ENCODE measurements around the gene MPZL2. TPM values are rescaled to one million over a fixed set of nuclear protein-coding genes. Genes with fewer than 3 reads are reported as not detected.

The MPZL2 gene
- total RNA-seq, 1 donor: not detected

DNA sequence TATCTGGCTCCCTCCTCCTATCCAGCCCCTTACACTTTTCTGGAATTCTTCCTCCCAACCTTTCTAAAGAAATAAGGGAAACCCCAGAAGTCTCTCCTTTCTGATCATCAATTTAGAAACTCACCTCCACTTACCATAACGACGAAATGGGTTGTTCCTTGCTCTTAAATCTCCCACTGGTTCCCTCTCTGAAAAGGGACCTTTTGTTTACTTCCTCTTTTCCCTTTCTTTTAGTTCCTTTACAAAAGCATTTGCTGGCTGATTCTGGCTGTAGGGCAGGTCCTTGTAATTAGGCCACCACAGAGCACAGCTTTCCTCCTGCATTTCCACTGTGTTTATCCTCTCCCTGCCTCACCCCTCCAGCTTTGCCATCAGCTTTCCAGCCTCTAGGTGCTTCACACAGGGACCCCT lies 51.3 kb downstream of the MPZL2 start:
- no peak for DNase-seq (ENCODE audit: insufficient read length, low spot score, missing footprints)
- H3K27me3 ChIP-seq (ENCODE audit: insufficient read depth, low read length): peaks cover 53% of the 10 kb centered on the region

DNA sequence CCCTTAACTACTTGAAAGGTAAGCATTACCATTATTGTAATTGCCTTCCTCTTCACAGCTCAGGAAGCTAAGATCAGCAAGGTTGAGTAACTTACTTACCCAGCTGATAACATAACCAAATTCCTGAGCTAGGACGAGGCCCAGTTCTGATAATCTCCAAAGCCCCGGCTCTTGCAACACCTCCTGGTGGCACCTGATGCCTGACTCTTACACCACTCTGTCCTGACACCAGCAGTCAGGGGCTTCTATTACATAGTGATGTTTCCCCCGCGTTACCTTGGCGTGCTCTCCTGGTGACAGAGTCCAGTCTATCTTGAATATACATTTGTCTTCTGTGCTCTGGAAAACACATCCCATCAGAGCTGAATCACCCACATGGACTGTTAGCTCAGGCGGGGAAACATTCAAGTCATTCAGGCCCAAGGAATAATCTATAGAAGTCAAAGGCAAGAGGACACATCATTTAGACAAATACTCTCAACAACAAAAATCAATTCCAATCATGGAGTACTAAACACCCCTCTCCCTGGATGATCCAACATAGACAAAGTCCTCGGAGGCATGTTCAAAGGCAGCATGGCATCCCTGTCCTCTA lies 51.9 kb downstream of the MPZL2 start:
- Histone ChIP-seq H2AFZ (ENCODE audit: low read length) (no peak overlapping the region), H3K9me3 (ENCODE audit: low read depth, low read length) (no peaks in the 10 kb centered on the region), H3K4me3 (ENCODE audit: insufficient read depth, low read length) (no peak overlapping the region), H3K36me3 (ENCODE audit: insufficient read depth, low read length) (no peaks in the 10 kb centered on the region), H4K20me1 (ENCODE audit: insufficient read depth, low read length) (no peaks in the 10 kb centered on the region), H3K4me1 (ENCODE audit: insufficient read depth, low read length) (no peaks in the 10 kb centered on the region), H3K27ac (ENCODE audit: low read depth, low read length) (no peak overlapping the region), H3K4me2 (ENCODE audit: insufficient read depth, low read length) (no peak overlapping the region), H3K27me3 (ENCODE audit: insufficient read depth, low read length) (peaks cover 53% of the 10 kb centered on the region), H3K79me2 (ENCODE audit: insufficient read depth, low read length) (no peaks in the 10 kb centered on the region)
- no peak for DNase-seq (ENCODE audit: insufficient read length, low spot score, missing footprints)
- no peak for TF ChIP-seq CTCF (IDR thresholded peaks at IDR 0.05; ENCODE audit: extremely low read depth, low read depth, low read length)

More for the DNA sequence above, 51.3 kb downstream of the MPZL2 start:
- no peak overlapping the region for H3K4me3 ChIP-seq (ENCODE audit: insufficient read depth, low read length)
- H3K9me3 ChIP-seq (ENCODE audit: low read depth, low read length): no peaks in the 10 kb centered on the region
- no peak overlapping the region for H3K27ac ChIP-seq (ENCODE audit: low read depth, low read length)
- no peaks in the 10 kb centered on the region for H4K20me1 ChIP-seq (ENCODE audit: insufficient read depth, low read length)
- no peaks in the 10 kb centered on the region for H3K79me2 ChIP-seq (ENCODE audit: insufficient read depth, low read length)
- no peak for TF ChIP-seq CTCF (IDR thresholded peaks at IDR 0.05; ENCODE audit: extremely low read depth, low read depth, low read length)
- H3K4me2 ChIP-seq (ENCODE audit: insufficient read depth, low read length): no peak overlapping the region
- no peak overlapping the region for H2AFZ ChIP-seq (ENCODE audit: low read length)
- no peaks in the 10 kb centered on the region for H3K36me3 ChIP-seq (ENCODE audit: insufficient read depth, low read length)
- H3K4me1 ChIP-seq (ENCODE audit: insufficient read depth, low read length): no peaks in the 10 kb centered on the region

GRCh38 chr11:118211006-118211405 lies 53.1 kb downstream of the MPZL2 start:
- Histone ChIP-seq H3K27ac (ENCODE audit: low read depth, low read length) (no peak overlapping the region), H2AFZ (ENCODE audit: low read length) (no peak overlapping the region), H4K20me1 (ENCODE audit: insufficient read depth, low read length) (no peaks in the 10 kb centered on the region), H3K79me2 (ENCODE audit: insufficient read depth, low read length) (no peaks in the 10 kb centered on the region), H3K4me2 (ENCODE audit: insufficient read depth, low read length) (peak overlapping the region; percentile 32), H3K27me3 (ENCODE audit: insufficient read depth, low read length) (peaks cover 49% of the 10 kb centered on the region), H3K36me3 (ENCODE audit: insufficient read depth, low read length) (no peaks in the 10 kb centered on the region), H3K4me3 (ENCODE audit: insufficient read depth, low read length) (no peak overlapping the region), H3K9me3 (ENCODE audit: low read depth, low read length) (no peaks in the 10 kb centered on the region), H3K4me1 (ENCODE audit: insufficient read depth, low read length) (no peaks in the 10 kb centered on the region)
- no peak for DNase-seq (ENCODE audit: insufficient read length, low spot score, missing footprints)
- TF ChIP-seq CTCF (IDR thresholded peaks at IDR 0.05; ENCODE audit: extremely low read depth, low read depth, low read length): no peak

DNA sequence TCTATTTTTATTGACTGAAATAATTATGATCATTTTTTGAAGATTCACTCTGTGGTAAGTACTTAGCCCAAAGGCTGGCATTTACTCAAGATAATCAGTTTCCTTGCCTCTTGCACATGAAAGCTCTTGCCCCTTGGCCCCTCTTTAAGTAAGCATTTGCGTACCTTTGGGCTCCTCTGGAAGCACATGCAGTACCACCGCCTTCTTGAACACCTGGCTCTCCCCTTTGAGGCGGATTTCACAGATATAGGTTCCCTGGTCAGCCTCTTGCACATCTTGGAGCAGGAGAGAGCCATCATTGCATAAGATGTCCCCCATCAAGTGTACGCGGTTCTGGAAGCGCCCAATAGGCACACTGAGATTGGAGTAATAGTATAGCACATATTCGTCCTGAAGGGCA lies 53.8 kb downstream of the MPZL2 start:
- no peak overlapping the region for H3K4me2 ChIP-seq (ENCODE audit: insufficient read depth, low read length)

More for the DNA sequence above, 53.8 kb downstream of the MPZL2 start:
- Histone ChIP-seq H2AFZ (ENCODE audit: low read length) (no peak overlapping the region), H3K4me3 (ENCODE audit: insufficient read depth, low read length) (no peak overlapping the region), H3K4me1 (ENCODE audit: insufficient read depth, low read length) (no peaks in the 10 kb centered on the region), H3K27ac (ENCODE audit: low read depth, low read length) (no peak overlapping the region), H3K79me2 (ENCODE audit: insufficient read depth, low read length) (no peaks in the 10 kb centered on the region), H3K27me3 (ENCODE audit: insufficient read depth, low read length) (peaks cover 47% of the 10 kb centered on the region), H4K20me1 (ENCODE audit: insufficient read depth, low read length) (no peaks in the 10 kb centered on the region), H3K36me3 (ENCODE audit: insufficient read depth, low read length) (no peaks in the 10 kb centered on the region), H3K9me3 (ENCODE audit: low read depth, low read length) (no peaks in the 10 kb centered on the region)
- TF ChIP-seq CTCF (IDR thresholded peaks at IDR 0.05; ENCODE audit: extremely low read depth, low read depth, low read length): no peak
- no peak for DNase-seq (ENCODE audit: insufficient read length, low spot score, missing footprints)

Measured in osteoblast (primary cell).